PC-3 (cell line): Measurements from ENCODE around the gene LGALS13.

Experiments
- CTCF ChIP-seq: fragments of 300-600 bp; sonication (generic); conservative IDR thresholded peaks from 2 replicates; pipeline ENCODE4 v1.5.1; 2017; ENCODE audit warnings: antibody characterized with exemption, low read depth, mild to moderate bottlenecking, low read length
- EZH2phosphoT487 ChIP-seq: fragments of 300-600 bp; sonication (generic); IDR thresholded peaks from 2 replicates; pipeline ENCODE4 v1.6.1; 2018; ENCODE audit warnings: mild to moderate bottlenecking, antibody characterized with exemption, low read length, borderline replicate concordance

- TF ChIP-seq EZH2phosphoT487 (no peak), CTCF (no peak)
These were observed 53.3 kb downstream of the LGALS13 start, which contains the start of gene LGALS16 for GRCh38 chr19:39655613-39656012.
